Effector memory CD4-positive, alpha-beta T cell (primary cell): ENCODE measurements around the gene TXLNG.

Experiments
- DNase-seq, 3 donors: peaks; one replicate each; pipeline ENCODE4 v3.0.0-alpha.2; 2020
- H3K27ac ChIP-seq: 2 replicates; pipeline ENCODE4 v1.7.0; 2013; ENCODE audit warnings: mild to moderate bottlenecking, low read length, moderate library complexity; ENCODE audit not compliant: insufficient read depth, poor library complexity, severe bottlenecking
- H3K27me3 ChIP-seq: replicated peaks from 2 replicates; pipeline ENCODE4 v1.7.0; 2013; ENCODE audit warnings: mild to moderate bottlenecking, low read length; ENCODE audit not compliant: insufficient read depth, control insufficient read depth, poor library complexity, severe bottlenecking
- H3K36me3 ChIP-seq: 2 replicates; pipeline ENCODE4 v1.7.0; 2013; ENCODE audit warnings: mild to moderate bottlenecking, low read length, moderate library complexity; ENCODE audit not compliant: control insufficient read depth, insufficient read depth
- H3K4me1 ChIP-seq: 2 replicates; pipeline ENCODE4 v1.7.0; 2013; ENCODE audit warnings: low read length, mild to moderate bottlenecking; ENCODE audit not compliant: control insufficient read depth, insufficient read depth, poor library complexity, severe bottlenecking
- H3K4me3 ChIP-seq: 2 replicates; pipeline ENCODE4 v1.7.0; 2013; ENCODE audit warnings: low read length, low read depth, mild to moderate bottlenecking; ENCODE audit not compliant: insufficient read depth, poor library complexity, severe bottlenecking
- H3K9me3 ChIP-seq: 2 replicates; pipeline ENCODE4 v1.7.0; 2013; ENCODE audit warnings: mild to moderate bottlenecking, low read length, moderate library complexity; ENCODE audit not compliant: control insufficient read depth

Gene TXLNG

DNA sequence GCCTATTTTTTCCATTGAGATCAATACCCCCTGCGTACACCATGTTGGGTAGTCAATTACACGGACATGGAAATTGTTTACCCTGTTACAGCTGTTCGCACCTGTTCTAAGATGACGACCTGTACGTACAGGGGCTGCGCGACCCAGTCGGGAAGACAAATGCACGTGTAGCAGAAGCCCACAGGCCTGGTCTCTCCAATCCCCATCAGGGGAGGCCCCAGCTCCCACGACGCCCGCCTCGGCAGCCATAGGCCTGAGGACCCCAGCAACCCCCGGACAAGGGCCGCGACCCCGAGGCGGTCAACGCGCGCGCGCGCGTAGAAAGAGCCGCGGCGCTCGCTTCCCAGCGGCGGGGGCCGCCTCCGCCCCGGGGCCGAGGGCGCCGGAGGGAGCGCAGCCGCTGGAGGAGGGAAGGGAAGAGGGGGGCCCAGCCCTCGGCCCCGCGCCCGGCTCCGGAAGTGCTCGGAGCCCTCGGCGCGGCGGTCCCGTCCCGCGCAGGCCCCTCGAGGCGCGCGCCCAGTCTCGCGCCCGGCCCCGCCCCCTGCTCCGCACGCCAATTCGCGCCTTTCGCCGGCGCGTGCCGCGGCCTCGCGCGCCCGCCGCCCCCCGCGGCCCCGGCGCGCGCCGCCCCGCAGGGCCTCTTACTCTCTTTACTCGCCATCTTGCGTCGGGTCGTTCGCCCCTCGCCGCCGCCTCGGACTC, 83.3 kb downstream of the TXLNG start:
- Histone ChIP-seq H3K27ac (peak overlapping the region; percentile 90), H3K4me3 (peak overlapping the region; percentile 77), H3K36me3 (no peaks in the 10 kb centered on the region), H3K4me1 (peaks cover 11% of the 10 kb centered on the region), H3K9me3 (no peaks in the 10 kb centered on the region), H3K27me3 (no peaks in the 10 kb centered on the region)
- peak in 2 of 3 donors; percentile 26 to 47 for DNase-seq

DNA sequence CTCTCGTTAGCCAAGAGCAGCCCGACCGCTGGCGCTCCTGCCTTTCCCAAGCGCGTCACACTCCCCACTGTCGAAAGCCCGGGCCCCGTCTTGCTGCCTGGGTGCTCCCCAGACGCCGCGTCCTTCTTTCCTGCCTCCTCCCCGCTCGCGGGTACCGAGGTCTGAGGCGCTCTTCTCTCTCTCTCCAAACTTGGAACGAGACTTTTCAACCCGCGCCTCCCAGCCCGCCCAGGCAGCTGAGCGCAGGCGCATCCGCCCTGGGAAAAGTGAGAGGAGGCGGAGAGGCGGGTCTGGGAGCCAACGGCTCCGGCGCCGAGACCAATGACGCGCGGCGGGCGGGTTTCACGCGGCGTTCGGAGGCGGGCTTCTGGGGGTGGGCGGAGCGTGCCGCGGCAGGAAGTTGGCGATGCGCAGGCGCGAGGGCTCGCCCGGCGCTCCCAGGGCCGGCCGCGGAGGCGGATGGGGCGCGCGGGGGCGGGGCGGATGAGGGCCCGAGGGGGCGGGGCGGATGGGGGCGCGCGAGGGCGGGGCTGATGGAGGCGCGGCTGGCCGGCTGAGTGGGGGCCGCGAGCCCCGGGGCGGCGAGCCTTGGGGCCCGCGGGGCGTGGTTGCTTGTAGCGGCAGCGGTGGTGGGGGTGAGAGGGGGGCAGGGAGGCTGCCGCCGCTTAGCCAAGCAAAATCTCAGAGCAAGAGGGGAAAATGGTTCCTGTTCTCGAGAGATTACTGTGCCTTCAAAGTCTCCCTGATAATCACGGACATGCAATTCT, 84.0 kb downstream of the TXLNG start, which contains the start of gene RBBP7:
RBBP7 (minus strand) TSS at position 268 of the 767 bp plus-strand sequence. CDS start 309 bp downstream, outside the sequence.
- peak within 1 kb of the TSS; percentile 90 for H3K27ac ChIP-seq
- no peaks in the 10 kb centered on the region for H3K27me3 ChIP-seq
- H3K36me3 ChIP-seq = no peaks in the 10 kb centered on the region
- H3K4me3 ChIP-seq = peak within 1 kb of the TSS; percentile 78
- peak; percentile 87 to 93 (median 88) for DNase-seq
- H3K9me3 ChIP-seq = no peaks in the 10 kb centered on the region
- peaks cover 11% of the 10 kb centered on the region for H3K4me1 ChIP-seq

DNA sequence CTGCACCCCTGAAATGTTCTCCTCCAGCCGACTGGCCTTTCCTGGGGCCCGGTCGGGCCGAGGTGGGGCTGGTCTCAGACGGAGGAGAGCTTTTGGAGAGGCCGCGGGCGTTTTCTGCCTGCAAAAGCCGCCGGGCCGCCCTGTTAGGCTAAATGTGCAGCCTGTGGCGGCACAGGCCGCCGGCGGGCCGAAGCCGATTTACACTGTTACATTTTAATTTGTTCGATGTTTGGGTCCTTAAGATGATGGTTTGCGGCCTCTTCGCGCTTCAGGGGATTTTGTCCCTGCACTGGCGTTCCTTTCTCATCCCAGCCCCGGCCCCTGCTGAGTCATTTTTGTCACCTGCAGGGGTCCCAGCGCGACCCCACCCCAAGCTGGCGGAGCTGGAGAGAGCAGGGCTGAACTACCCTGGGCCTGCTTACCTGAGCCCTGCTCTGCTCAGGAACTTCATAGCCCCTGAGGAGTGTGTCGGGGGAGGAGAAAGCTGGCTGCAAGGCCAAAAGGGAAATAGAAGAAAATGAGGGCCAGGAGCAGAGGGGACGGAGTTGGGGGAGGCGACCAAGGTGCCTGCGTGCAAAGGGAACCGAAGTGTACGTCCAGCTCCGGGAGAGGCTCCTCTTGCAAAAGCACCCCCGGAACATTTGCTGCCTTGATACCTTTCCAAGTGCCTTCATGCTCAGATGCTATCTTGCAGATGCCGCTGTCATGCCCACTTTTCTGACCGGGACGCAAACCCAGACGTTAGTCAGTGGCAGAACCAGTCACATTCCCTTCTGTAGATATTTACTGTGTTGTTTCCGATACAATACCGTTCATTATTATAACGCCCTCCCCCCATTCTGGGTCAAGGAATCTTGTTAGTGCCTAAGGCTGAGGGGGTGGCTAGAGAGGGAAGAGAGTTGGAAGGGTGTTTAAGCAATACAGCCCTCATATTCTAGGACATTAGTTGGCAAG, 84.9 kb downstream of the TXLNG start:
- Histone ChIP-seq H3K36me3 (no peaks in the 10 kb centered on the region), H3K4me3 (peak overlapping the region; percentile 78), H3K9me3 (no peaks in the 10 kb centered on the region), H3K27ac (peak overlapping the region; percentile 71), H3K4me1 (peaks cover 11% of the 10 kb centered on the region), H3K27me3 (no peaks in the 10 kb centered on the region)
- no peak for DNase-seq

DNA sequence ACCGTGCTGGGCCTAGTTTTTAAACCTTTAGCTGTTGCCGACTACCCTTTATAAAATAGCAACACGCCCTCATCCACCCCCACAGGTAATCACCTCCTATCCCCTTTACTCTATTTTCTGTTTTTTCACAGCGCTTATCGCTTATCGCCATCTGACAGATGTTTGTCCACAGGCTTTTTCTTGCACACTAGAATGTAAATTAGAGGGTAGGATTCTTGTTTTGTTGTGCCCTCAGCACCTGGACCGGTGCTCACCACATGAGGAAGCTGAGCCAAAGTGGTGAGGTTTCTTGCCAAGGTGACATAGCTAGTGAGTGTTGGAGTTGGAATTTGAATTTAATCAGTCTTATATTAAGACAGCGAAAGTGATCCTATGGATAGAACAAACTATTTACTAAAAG, 86.8 kb downstream of the TXLNG start:
- no peak for DNase-seq
- Histone ChIP-seq H3K4me1 (peaks cover 11% of the 10 kb centered on the region), H3K27ac (no peak overlapping the region), H3K36me3 (no peaks in the 10 kb centered on the region), H3K9me3 (no peaks in the 10 kb centered on the region), H3K27me3 (no peaks in the 10 kb centered on the region), H3K4me3 (no peak overlapping the region)

DNA sequence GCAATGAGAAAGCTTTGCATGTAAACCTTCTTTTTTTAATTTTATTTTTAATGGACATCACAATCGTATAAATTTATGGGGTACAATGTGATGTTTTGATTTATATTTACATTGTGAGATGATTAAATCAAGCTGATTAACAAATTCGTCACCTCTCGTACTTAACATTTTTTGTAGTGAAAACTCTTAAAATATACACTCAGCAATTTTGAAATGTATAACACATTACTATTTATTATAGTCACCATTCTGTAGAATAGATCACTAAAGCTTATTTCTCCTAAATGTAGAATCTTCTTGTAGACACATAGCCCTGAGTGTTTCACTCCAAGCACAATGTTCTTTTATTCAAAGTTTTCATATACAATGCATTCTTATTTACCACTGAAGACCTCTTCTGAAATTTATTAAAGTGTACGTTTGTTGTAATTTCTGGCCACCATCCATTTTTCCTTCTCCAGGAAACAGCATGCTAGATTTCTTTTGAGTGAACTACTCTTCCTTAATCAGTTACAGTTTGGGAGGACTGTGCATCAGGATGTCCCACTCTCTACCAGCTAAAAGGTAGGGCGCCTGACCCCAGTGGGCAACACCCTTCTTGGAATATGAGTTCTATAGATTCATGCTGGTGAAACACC, 88.3 kb downstream of the TXLNG start:
- Histone ChIP-seq H3K4me3 (no peak overlapping the region), H3K36me3 (no peaks in the 10 kb centered on the region), H3K4me1 (peaks cover 3% of the 10 kb centered on the region), H3K27me3 (no peaks in the 10 kb centered on the region), H3K9me3 (no peaks in the 10 kb centered on the region), H3K27ac (no peak overlapping the region)
- no peak for DNase-seq

DNA sequence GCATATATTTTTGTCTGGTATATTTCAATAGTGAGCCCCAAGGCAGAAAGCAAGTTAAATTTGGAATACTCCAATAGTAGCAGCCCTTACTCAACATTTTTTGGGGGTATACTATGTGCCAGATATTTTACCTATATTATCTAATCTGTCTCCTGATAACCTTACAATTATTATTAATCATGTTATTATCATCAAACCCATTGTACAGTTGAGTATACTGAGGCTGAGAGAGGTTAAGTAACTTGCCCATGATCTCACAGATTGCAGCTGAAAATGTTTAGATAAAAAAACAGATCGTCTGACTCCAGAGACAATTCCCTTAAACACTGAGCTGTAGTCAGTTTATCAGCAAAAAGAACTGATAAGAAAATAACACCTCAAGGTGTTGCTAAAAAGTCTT, 90.4 kb downstream of the TXLNG start:
- Histone ChIP-seq H3K36me3 (no peaks in the 10 kb centered on the region), H3K27me3 (no peaks in the 10 kb centered on the region), H3K4me3 (no peak overlapping the region), H3K27ac (no peak overlapping the region), H3K4me1 (no peaks in the 10 kb centered on the region), H3K9me3 (no peaks in the 10 kb centered on the region)
- no peak for DNase-seq

DNA sequence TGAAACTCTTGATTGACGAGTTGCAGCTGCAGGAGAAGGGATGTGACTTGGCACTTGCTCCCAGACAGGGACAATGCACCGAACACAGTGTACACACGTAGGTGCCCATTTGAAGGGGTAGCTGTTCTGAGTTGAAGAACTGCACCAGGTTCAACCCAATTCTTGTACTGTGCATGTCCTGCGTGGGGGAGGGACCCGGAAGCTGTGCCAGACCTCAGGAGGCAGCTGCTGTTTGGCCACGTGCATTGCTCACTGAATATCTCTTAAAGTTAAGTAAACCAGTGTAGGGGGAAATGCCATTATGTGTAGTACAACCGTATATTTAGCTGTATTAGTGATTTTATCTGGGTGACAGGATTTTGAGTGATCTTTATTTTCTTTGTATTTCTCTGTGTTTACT, 95.9 kb downstream of the TXLNG start:
- Histone ChIP-seq H3K36me3 (no peaks in the 10 kb centered on the region), H3K4me1 (no peaks in the 10 kb centered on the region), H3K9me3 (no peaks in the 10 kb centered on the region), H3K27me3 (no peaks in the 10 kb centered on the region), H3K4me3 (no peak overlapping the region), H3K27ac (no peak overlapping the region)
- no peak for DNase-seq

DNA sequence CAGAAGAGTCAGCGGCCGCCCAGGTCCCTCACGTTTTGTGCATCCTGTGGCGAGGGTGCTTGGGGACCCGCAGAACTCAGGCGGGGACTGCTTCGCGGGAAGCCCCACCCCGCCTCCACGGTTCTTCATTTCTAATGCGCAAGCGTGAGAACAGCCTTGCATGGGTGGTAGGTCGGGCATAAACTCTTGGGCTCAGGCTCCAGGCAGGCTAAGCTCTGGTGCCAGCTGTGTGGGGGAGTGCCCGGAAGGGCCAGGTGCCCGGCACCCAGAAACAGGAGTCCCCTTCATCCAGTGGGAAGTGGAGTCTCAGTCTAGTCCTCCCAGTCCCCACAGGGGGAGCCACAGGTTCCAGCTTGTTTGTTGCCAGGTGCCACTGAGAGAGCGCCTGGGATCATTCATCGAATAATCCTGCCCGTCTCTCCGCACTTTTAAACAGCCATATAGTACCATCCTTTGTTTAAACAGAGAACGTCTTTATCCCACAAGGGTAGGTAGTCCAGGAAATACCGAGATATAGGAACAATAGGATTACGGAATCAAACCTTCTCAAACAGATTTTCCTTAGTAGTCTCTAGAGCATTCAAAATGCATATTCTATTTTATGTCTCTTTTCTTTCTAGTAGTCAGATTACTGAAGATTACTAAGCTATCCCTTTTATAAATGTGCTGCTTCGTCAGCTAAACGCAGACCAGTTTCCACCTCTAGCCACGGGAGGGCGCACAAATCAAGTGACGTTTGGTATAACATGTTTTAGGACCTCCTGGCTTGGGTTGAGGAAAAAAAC, 96.6 kb downstream of the TXLNG start:
- Histone ChIP-seq H3K27ac (peak overlapping the region; percentile 37), H3K4me3 (peak overlapping the region; percentile 52), H3K9me3 (no peaks in the 10 kb centered on the region), H3K27me3 (no peaks in the 10 kb centered on the region), H3K4me1 (no peaks in the 10 kb centered on the region), H3K36me3 (no peaks in the 10 kb centered on the region)
- DNase-seq = peak; percentile 8 to 49 (median 29)

DNA sequence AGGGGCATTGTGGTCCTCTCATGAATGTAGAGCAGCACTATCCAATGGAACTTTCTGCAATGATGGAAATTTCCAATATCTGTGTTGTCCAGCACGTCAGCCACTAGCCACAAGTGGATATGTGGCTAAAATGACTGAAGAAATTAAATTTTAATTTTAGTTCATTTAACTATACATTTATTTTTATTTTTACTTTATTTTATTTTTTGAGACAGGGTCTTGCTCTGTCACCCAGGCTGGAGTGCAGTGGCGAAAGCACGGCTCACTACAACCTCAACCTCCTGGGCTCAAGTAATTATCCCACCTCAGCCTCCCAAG, 97.2 kb downstream of the TXLNG start:
- no peaks in the 10 kb centered on the region for H3K36me3 ChIP-seq
- no peak for DNase-seq
- no peaks in the 10 kb centered on the region for H3K9me3 ChIP-seq
- H3K27ac ChIP-seq = no peak overlapping the region
- H3K27me3 ChIP-seq = no peaks in the 10 kb centered on the region
- H3K4me3 ChIP-seq = no peak overlapping the region
- no peaks in the 10 kb centered on the region for H3K4me1 ChIP-seq
